ENCODE measurements around the gene PHF14.

The PHF14 gene

DNA sequence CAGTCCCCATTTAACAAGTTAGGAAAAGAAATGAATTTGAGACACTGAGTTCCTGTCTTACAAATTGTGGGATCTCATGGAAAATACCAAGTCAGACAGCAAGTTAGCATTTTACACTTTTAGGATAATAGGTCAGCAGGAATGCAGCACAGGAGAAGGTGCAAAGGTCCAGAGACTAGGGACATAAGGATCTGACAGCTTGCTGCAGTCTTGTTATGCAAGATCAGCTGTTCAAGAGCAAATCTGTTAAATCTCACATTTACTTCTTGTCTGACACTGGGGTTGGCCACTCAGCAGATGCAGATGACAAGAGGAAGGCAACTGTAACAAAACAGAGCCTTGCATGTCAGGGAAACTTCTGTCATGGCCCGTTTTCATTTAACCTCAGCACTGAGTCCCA lies 239.6 kb downstream of the PHF14 start:
- DNase-seq = no peak

DNA sequence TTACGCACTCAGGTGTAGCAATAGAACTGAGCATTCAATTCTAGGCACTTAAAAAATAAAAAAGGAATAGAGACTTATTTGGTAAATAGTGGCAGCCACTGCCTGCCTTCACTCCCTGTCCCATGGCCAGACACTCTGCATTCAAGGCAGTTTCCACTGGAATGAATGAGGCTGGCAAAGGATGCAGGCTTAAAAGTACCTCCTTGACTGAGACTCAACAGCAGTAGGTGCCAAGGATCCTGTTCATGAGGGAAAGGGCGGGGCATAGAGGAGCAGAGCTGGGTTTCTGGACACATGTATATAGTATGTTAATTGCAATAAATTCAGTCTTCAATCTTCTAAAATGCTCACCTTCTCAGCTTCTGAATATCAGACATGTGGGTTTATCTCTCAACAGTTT lies 242.6 kb downstream of the PHF14 start:
- DNase-seq = no peak

GRCh38 chr7:11217848-11218565 lies 244.3 kb downstream of the PHF14 start:
- no peak for DNase-seq
